CD1c-positive myeloid dendritic cell (primary cell): ENCODE results near the gene DDX39B.
"Not testable (repeated sequence)": the region's sequence is repeated elsewhere in the genome, so short reads cannot be mapped to it uniquely, and the experiment has no call there.

ENCODE experiments used
- DNase-seq: peaks from one replicate; pipeline ENCODE4 v3.0.0-alpha.2; 2016; ENCODE audit errors: extremely low spot score

Gene DDX39B

DNA sequence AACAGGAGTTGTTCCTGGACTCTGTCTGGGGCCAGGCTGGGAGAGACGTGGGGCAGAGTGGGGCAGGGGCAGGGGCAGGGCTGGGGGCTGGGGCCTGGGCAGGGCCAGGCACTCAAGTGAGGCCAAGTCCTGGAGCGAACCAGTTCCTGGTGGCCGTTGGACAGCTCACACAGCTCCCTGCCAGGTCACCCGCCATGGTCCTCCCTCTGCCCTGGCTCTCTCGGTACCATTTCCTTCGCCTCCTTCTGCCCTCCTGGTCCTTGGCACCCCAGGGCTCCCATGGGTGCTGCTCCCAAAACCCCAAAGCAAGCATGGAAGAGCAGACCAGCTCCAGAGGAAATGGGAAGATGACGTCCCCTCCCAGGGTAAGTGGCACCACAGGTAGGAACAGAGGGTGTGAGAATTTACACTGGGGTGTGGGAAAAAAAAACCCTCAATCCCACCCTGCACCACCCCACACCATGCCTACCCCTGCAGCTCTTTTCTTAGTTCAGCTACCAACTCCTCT is 12.9 kb downstream of the DDX39B start, which contains the start of gene MCCD1:
TSS of gene MCCD1 (plus strand) at position 142 of the 508 bp plus-strand sequence. CDS start at position 195, 53 bp downstream.
- no peak for DNase-seq

- DNase-seq, result no peak
These were observed 13.5 kb downstream of the DDX39B start for GRCh38 chr6:31528307-31528777.

DNA sequence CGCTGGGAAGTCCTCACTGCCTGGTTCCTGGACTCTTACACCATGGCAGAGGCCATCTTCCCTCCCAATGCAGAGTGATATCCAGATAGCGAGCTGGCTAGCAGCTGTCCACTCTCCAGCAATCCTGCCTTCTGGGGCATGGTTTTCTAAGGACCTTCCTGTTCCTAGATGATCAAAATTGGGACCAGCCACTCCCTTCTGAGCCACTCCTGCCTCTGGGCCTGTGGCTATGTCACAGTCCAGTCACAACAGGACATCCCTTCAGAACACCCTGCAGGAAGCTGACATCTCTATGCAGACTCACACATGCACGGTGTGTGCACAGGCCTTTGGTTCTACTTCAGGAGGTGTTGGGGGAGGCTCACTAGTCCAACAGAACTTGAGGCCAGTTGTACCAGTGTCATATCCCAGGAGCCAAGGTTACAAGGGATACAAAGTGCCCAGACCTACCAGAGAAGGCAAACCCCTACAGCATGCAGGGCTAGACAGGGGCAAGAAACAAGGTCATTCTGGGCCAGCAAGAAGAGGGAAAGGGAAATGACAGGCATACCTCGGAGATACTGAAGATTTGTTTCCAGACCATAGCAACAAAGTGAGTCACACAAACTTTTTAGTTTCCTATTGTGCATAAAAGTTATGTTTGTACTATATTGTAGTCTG is 15.7 kb downstream of the DDX39B start:
- DNase-seq, result no peak

- DNase-seq, result no peak
These were observed 16.3 kb downstream of the DDX39B start for GRCh38 chr6:31525553-31525931.

- no peak for DNase-seq
These were observed 20.0 kb downstream of the DDX39B start for GRCh38 chr6:31521835-31522234.

DNA sequence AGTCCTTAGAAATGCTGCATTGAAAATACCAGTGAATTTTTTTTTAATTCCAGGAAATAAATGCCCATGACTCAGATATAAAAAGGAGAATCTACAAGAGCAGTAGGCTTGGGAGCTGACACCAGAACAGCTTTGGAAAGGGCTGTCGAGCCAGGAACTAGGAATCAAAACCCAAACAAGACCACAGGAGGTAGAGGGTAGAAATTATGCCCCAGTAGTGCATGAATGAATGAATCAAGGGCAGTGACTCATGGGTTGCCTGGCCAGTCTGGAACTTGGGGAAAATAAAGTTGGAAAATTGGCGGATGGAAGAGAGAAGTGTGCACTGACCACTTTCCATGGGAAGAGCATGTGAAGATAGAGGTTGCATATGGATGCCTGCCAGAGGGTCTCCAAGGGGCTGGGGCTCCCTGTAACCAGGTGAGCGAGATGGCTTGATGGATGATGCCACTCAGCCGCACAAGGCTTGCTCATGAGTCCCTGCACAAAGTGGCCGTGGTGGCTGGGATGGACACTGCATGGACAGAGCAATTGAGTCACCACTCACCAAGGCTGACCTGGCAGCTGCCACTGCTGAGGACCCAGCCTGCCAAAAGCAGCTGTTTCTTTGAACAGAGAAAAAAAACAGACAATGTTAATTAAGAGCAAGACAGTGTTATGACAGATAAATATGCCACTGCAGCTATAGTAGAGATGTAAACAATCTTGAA is 28.2 kb downstream of the DDX39B start:
- no peak for DNase-seq

DNA sequence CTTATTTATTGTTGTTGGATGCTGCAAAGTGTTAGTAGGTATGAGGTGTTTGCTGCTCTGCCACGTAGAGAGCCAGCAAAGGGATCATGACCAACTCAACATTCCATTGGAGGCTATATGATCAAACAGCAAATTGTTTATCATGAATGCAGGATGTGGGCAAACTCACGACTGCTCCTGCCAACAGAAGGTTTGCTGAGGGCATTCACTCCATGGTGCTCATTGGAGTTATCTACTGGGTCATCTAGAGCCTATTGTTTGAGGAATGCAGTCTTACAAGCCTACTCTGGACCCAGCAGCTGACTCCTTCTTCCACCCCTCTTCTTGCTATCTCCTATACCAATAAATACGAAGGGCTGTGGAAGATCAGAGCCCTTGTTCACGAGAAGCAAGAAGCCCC is 31.8 kb downstream of the DDX39B start:
- no peak for DNase-seq

DNA sequence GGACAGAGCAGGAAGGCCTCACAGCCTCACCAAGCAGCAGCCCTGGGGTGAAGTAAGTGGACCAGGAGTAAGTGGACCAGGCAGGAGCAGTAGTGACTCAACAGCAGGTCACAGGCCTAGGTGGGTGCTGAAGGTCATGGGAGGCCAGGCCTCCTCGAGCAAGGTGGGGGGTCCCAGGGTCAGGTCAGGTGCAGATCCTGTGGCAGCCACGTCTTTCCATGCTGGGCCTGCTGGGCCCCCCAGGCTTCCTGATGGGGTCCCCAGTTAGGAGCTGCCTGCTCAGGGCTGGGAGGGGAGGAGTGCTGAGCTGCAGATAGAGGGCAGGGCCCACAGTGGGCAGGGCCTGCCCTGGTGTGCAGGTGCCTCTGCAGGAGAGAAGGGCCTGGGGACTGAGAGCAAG is 32.8 kb downstream of the DDX39B start:
- DNase-seq, result not testable (repeated sequence)

- DNase-seq, result peak; percentile 10
These were observed 39.2 kb downstream of the DDX39B start for GRCh38 chr6:31502586-31502985.

DNA sequence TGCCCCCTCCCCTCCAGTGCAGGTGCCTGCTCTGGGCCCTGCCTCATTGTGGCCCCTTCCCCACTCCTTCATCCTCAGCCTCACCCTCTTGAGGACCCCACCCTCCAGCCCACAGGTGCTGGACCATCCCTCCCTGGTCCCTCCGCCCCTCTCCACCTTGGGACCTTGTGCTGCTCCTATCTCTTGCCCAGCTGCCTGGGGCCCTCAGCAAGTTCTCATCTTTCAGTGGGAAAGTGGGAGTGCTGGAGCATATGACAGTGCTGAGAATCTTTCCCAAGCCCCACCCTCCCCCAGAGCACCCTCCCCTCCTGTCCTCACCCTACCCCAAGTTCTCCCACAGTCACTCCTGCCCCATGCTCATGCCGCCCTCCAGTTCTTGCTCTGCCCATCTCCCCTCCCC is 42.2 kb downstream of the DDX39B start:
- DNase-seq, result not testable (repeated sequence)

DNA sequence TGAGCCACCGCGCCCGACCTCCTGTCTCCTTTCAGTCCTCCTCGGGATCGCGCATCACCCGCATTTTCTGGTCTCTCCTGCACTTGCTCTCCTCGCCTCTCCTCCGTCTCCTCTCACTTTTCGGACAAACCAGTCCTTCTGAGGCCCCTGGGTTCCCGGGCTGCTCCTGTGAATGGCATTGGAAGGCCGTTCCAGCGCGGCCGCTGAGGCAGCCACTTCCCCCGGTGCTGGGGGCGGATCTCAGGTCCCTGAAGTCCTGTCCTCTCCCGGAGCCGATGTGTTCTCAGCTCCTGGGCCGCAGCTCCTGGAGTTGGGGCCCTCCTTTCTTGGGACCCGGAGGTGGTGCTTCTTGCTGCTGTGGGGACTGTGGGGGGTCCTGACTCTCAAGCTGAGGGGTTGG is 43.1 kb downstream of the DDX39B start:
- peak; percentile 26 for DNase-seq

- peak; percentile 88 for DNase-seq
These were observed 44.0 kb downstream of the DDX39B start, which contains the start of gene MICB for GRCh38 chr6:31497531-31498476. Gene MICB, plus strand, starts transcription at chr6:31498145. Its CDS starts 49 bp downstream, at chr6:31498194.

DNA sequence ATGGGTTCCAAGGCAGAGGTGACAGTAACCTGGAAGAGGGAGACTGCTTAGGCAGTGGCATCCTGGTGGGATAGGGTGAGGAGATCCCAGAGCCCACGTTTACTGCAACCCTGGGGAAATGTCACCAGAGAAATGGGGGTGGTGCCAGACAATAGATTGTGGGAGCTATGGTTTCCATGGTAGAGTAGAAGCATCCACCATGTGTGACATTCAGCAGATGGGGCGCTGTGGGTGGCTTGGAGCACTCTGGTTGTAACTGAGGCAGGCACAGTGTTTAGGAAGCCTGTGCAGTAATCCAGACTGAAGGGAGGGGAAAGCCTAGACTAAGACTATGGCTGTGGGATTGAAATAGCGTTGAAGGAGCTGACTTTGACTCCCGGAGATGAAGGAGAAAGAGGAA is 45.0 kb downstream of the DDX39B start:
- DNase-seq, result not testable (repeated sequence)

- DNase-seq, result no peak
These were observed 46.2 kb downstream of the DDX39B start for GRCh38 chr6:31495580-31495979.

- peak; percentile 91 for DNase-seq
These were observed 47.7 kb downstream of the DDX39B start for GRCh38 chr6:31493875-31494694.

DNA sequence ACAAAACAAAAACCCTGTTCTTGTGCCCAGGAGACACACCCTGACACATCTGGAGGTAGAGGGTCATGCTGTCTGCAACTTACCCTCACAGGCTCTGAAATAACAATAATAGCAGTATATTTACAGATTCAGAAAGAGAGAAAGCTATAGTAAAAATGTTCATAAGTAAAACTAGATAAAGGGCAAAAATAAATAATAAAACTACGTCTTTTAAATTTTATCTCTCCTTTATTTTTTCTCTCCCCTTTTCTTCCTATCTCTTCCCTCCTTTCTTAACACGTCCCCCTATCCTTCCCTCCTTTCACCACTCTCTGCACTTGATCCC is 48.3 kb downstream of the DDX39B start:
- not testable (repeated sequence) for DNase-seq

GRCh38 chr6:31490115-31490873 is 51.5 kb downstream of the DDX39B start:
- no peak for DNase-seq

- DNase-seq, result no peak
These were observed 52.7 kb downstream of the DDX39B start for GRCh38 chr6:31489086-31489485.

DNA sequence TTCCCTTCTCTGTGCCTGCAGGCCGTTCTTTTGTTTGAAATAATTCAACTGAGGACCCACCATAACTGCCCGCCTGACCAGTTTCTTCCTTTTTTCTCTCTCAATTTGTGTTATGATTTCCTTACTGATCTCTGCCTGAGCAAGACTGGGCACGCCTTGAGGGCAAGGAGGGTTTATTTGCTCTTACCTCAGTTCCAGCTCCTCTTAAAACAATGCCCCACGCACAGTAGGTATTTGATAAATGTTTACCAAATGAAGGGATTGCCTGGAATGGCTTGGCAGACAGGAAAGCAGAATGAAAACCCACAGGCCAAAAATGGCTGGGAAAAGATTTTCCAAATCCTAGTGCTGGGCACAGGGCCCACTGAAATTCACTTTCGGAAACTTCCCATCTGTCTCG is 54.1 kb downstream of the DDX39B start:
- not testable (repeated sequence) for DNase-seq
